IMR-90 (cell line): Measurements from ENCODE around the gene PLA2G2E. TPM values are rescaled to one million over a fixed set of nuclear protein-coding genes. Genes with fewer than 3 reads are reported as not detected.

Experiments
- ATAC-seq: fragments of 200-7000 bp; cut with Tn5 transposase; 2 replicates; pipeline ENCODE4 v1.9.1; 2020; ENCODE audit warnings: low read depth, mild to moderate bottlenecking, moderate library complexity
- BruUV-seq: library from RNA; stranded (reverse); fragments of 400-500 nt; replicated peaks from 2 replicates; lab custom pipeline; 2021; lab: Mats Ljungman, UMichigan
- CTCF ChIA-PET: fragments of 300-600 bp; formaldehyde crosslinking; extraction: SDS; loops from one replicate; lab custom pipeline; 2021; ENCODE audit warnings: antibody characterized with exemption; lab: Yijun Ruan, JAX
- POLR2A ChIA-PET: fragments of 300-600 bp; sonication (Branson Sonifier 250); formaldehyde crosslinking; loops from one replicate; lab custom pipeline; 2022; ENCODE audit warnings: antibody characterized with exemption; ENCODE audit not compliant: unreplicated experiment; lab: Charles Lee
- DNase-seq: peaks from one replicate; pipeline ENCODE4 v3.0.0; 2013
- H2AFZ ChIP-seq: replicated peaks from 2 replicates; pipeline ENCODE3; 2013; ENCODE audit warnings: low read length, mild to moderate bottlenecking; ENCODE audit not compliant: poor library complexity
- H2AK5ac ChIP-seq: 2 replicates; pipeline ENCODE4 v1.6.1; 2013; ENCODE audit warnings: low read depth, low read length, inconsistent platforms
- H2AK9ac ChIP-seq: replicated peaks from 2 replicates; pipeline ENCODE3; 2013; ENCODE audit warnings: mild to moderate bottlenecking, low read depth, low read length, moderate library complexity; ENCODE audit not compliant: poor library complexity
- H2BK120ac ChIP-seq: 2 replicates; pipeline ENCODE4 v1.6.1; 2013; ENCODE audit warnings: low read depth, low read length, inconsistent platforms
- H2BK15ac ChIP-seq: 3 replicates; pipeline ENCODE4 v1.6.1; 2013; ENCODE audit warnings: low read depth, low read length, inconsistent platforms
- H2BK20ac ChIP-seq: 2 replicates; pipeline ENCODE4 v1.6.1; 2013; ENCODE audit warnings: low read depth, mild to moderate bottlenecking, inconsistent platforms, low read length, moderate library complexity
- H2BK5ac ChIP-seq: 2 replicates; pipeline ENCODE4 v1.6.1; 2013; ENCODE audit warnings: mild to moderate bottlenecking, low read depth, low read length, inconsistent platforms; ENCODE audit not compliant: poor library complexity, severe bottlenecking
- H3K14ac ChIP-seq: replicated peaks from 2 replicates; pipeline ENCODE4 v1.6.1; 2013; ENCODE audit warnings: low read depth, low read length, inconsistent platforms
- H3K18ac ChIP-seq: 2 replicates; pipeline ENCODE4 v1.6.1; 2013; ENCODE audit warnings: low read depth, low read length, control low read depth
- H3K23ac ChIP-seq: 2 replicates; pipeline ENCODE4 v1.6.1; 2013; ENCODE audit warnings: low read depth, low read length, inconsistent platforms
- H3K27ac ChIP-seq: 2 replicates; pipeline ENCODE4 v1.5.1; 2013; ENCODE audit warnings: mild to moderate bottlenecking, control low read depth, low read length; ENCODE audit not compliant: insufficient read depth
- H3K27me3 ChIP-seq: 2 replicates; pipeline ENCODE4 v1.6.1; 2013; ENCODE audit warnings: low read length; ENCODE audit not compliant: control insufficient read depth, insufficient read depth
- H3K36me3 ChIP-seq: 2 replicates; pipeline ENCODE4 v1.6.1; 2013; ENCODE audit warnings: low read length, mixed read lengths; ENCODE audit not compliant: control insufficient read depth, insufficient read depth
- H3K4ac ChIP-seq: 2 replicates; pipeline ENCODE4 v1.6.1; 2013; ENCODE audit warnings: low read depth, low read length, inconsistent platforms
- H3K4me1 ChIP-seq: 2 replicates; pipeline ENCODE4 v1.6.1; 2013; ENCODE audit warnings: low read length, mixed read lengths; ENCODE audit not compliant: control insufficient read depth, insufficient read depth
- H3K4me2 ChIP-seq: 2 replicates; pipeline ENCODE4 v1.6.1; 2013; ENCODE audit warnings: low read depth, mild to moderate bottlenecking, control low read depth, low read length, moderate library complexity
- H3K4me3 ChIP-seq: 2 replicates; pipeline ENCODE4 v1.5.1; 2013; ENCODE audit warnings: low read depth, mild to moderate bottlenecking, control low read depth, low read length, moderate library complexity; ENCODE audit not compliant: insufficient read depth
- H3K56ac ChIP-seq: 2 replicates; pipeline ENCODE4 v1.6.1; 2013; ENCODE audit warnings: low read length, inconsistent platforms; ENCODE audit not compliant: insufficient read depth; ENCODE audit errors: extremely low read depth
- H3K79me1 ChIP-seq, 2 experiments: 2 replicates each; pipeline ENCODE4 v1.6.1; 2013; ENCODE audit warnings: low read length in 2 of 2, inconsistent platforms in 1 of 2, low read depth in 1 of 2
- H3K9ac ChIP-seq: 2 replicates; pipeline ENCODE4 v1.6.1; 2013; ENCODE audit warnings: low read depth, low read length, control low read depth
- H3K9me1 ChIP-seq: 2 replicates; pipeline ENCODE4 v1.6.1; 2013; ENCODE audit warnings: low read length, inconsistent platforms; ENCODE audit not compliant: insufficient read depth
- H3K9me3 ChIP-seq: 2 replicates; pipeline ENCODE4 v1.6.1; 2013; ENCODE audit warnings: low read length; ENCODE audit not compliant: control insufficient read depth, insufficient read depth
- H4K20me1 ChIP-seq: 2 replicates; pipeline ENCODE4 v1.6.1; 2013; ENCODE audit warnings: low read length, inconsistent platforms; ENCODE audit not compliant: insufficient read depth
- H4K5ac ChIP-seq: 2 replicates; pipeline ENCODE4 v1.6.1; 2013; ENCODE audit warnings: mild to moderate bottlenecking, low read depth, low read length, control low read depth
- H4K8ac ChIP-seq, 2 experiments: 2 replicates each; pipeline ENCODE4 v1.6.1; 2013; ENCODE audit warnings: low read depth in 2 of 2, low read length in 2 of 2, control low read depth in 1 of 2, inconsistent platforms in 1 of 2
- H4K91ac ChIP-seq: 2 replicates; pipeline ENCODE4 v1.6.1; 2013; ENCODE audit warnings: low read depth, low read length, inconsistent platforms; ENCODE audit not compliant: insufficient read depth
- CHD1 ChIP-seq: IDR thresholded peaks from 2 replicates; pipeline ENCODE4 v1.6.1; 2012; ENCODE audit warnings: low read depth, low read length, improper control_type of control experiment
- MAFK ChIP-seq: IDR thresholded peaks from 2 replicates; pipeline ENCODE4 v1.6.1; 2012; ENCODE audit warnings: low read depth, low read length, improper control_type of control experiment
- MXI1 ChIP-seq: IDR thresholded peaks from 2 replicates; pipeline ENCODE4 v1.6.1; 2012; ENCODE audit warnings: low read depth, mild to moderate bottlenecking, low read length, moderate library complexity, borderline replicate concordance
- NFE2L2 ChIP-seq: fragments of 150-350 bp; IDR thresholded peaks from 2 replicates; pipeline ENCODE4 v1.6.1; 2016; ENCODE audit warnings: low read depth, mild to moderate bottlenecking, low read length
- POLR2A ChIP-seq: IDR thresholded peaks from 2 replicates; pipeline ENCODE4 v1.6.1; 2012; ENCODE audit warnings: mild to moderate bottlenecking, low read depth, low read length
- RAD21 ChIP-seq: IDR thresholded peaks from 2 replicates; pipeline ENCODE4 v1.6.1; 2012; ENCODE audit warnings: low read length, improper control_type of control experiment
- RCOR1 ChIP-seq: IDR thresholded peaks from 2 replicates; pipeline ENCODE4 v1.6.1; 2012; ENCODE audit warnings: mild to moderate bottlenecking, low read length, improper control_type of control experiment; ENCODE audit not compliant: insufficient replicate concordance
- WGBS, 2 experiments: methylation state at CpG; one replicate each; pipeline versions ENCODE4 v1.1.5 to v1.1.7; 2013; ENCODE audit warnings: missing lambda C conversion rate in 2 of 2; ENCODE audit not compliant: insufficient read length in 1 of 2; ENCODE audit errors: extremely low coverage in 2 of 2; 5-methylcytosine and 5-hydroxymethylcytosine counted together
- dilution Hi-C: fragments of 300-500 bp; cut with HindIII; formaldehyde crosslinking; loops from one replicate; pipeline ENCODE4 v1.14.3; 2018; ENCODE audit warnings: low sequenced_read_pairs; ENCODE audit not compliant: unreplicated experiment
- in situ Hi-C: fragments of 300-500 bp; cut with MboI; formaldehyde crosslinking; loops from 3 replicates; pipeline ENCODE4 v1.14.3; 2019; ENCODE audit warnings: low sequenced_read_pairs, inconsistent platforms, mixed read lengths
- intact Hi-C: fragments of 100-400 bp; cut with micrococcal nuclease; formaldehyde crosslinking; loops from 2 replicates; pipeline ENCODE4 v1.10.0; 2022
- polyA plus RNA-seq, 3 experiments: library from polyadenylated mRNA; depleted of rRNA; stranded (reverse); fragments of >200 nt; gene quantifications; 2 replicates each; pipeline ENCODE4 v1.2.3, GENCODE V29; 2012; ENCODE audit warnings: low replicate concordance in 1 of 3
- total RNA-seq: library from RNA; depleted of rRNA; stranded (reverse); fragments of >200 nt; gene quantifications from 2 replicates; pipeline ENCODE4 v1.2.3, GENCODE V29; 2012
- TF ChIP-seq, protein P1 (sequence below): fragments of 150-350 bp; IDR thresholded peaks from 2 replicates; pipeline ENCODE4 v1.6.1; 2017; ENCODE audit warnings: mild to moderate bottlenecking, antibody characterized with exemption, low read length, low read depth
- TF ChIP-seq, protein P2 (sequence below): fragments of 150-350 bp; IDR thresholded peaks from 2 replicates; pipeline ENCODE4 v1.6.1; 2016; ENCODE audit warnings: low read depth, mild to moderate bottlenecking, low read length, moderate library complexity, borderline replicate concordance

The PLA2G2E gene
- total and polyA plus RNA-seq, 2 of the 4 experiments (the other 2 are of a cell fraction) = not detected

DNA sequence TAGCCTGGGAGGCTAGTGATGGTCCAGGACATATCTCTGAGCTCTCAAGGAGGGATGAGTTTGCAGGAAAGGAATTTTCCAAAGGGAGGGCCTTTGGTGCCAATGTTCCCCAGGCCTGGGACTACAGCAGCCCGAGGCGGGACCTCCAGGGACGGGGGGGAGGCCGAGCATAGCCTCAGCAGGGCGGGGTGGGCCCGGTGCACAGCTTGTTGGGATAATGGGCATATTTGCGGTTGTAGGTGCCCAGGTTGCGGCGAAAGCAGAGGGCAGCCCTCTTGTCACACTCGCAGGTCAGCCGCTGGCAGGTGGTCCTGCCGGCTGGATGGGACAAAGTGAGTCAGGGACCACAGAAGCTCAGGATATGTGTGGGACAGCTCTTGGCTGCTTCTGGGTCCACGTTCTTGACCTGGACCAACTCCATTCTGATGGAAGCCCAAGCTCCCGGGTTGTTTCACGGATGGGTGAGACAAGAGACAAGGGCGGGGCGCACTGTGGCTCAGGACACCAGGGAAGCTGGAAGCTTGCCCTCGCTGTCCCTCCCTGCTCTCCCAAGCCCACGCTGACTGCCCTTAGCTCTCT is 3.2 kb downstream of the PLA2G2E start:
- Histone ChIP-seq H4K8ac (no peak overlapping the region), H3K79me1 (no peaks in the 10 kb centered on the region), H2AK5ac (no peak overlapping the region), H3K4me2 (no peak overlapping the region), H3K9me3 (no peaks in the 10 kb centered on the region), H3K36me3 (no peaks in the 10 kb centered on the region), H2BK120ac (no peak overlapping the region), H4K91ac (no peak overlapping the region), H3K14ac (no peak overlapping the region), H3K27ac (no peak overlapping the region), H3K27me3 (peaks cover 7% of the 10 kb centered on the region; the same call in 1 of the 2 replicates), H3K56ac (no peak overlapping the region), H2AFZ (no peak overlapping the region), H3K4me3 (no peak overlapping the region), H2AK9ac (peak overlapping the region; percentile 71), H2BK20ac (no peak overlapping the region), H4K5ac (no peak overlapping the region), H2BK15ac (no peak overlapping the region), H3K4me1 (no peaks in the 10 kb centered on the region), H3K9me1 (no peaks in the 10 kb centered on the region), H2BK5ac (no peak overlapping the region), H4K20me1 (no peaks in the 10 kb centered on the region), H3K18ac (no peak overlapping the region), H3K9ac (no peak overlapping the region), H3K4ac (no peak overlapping the region), H3K23ac (no peak overlapping the region)
- CTCF ChIA-PET = no interaction called here
- no TSS peak for BruUV-seq
- DNase-seq (no peak), ATAC-seq (no peak)
- dilution Hi-C loops (no loop called here), intact Hi-C loops (no loop called here), in situ Hi-C loops (no loop called here)
- TF ChIP-seq RAD21 (no peak), RCOR1 (no peak), MXI1 (no peak), POLR2A (no peak), NFE2L2 (no peak), MAFK (no peak), CHD1 (no peak)
- TF ChIP-seq, protein P1, sequence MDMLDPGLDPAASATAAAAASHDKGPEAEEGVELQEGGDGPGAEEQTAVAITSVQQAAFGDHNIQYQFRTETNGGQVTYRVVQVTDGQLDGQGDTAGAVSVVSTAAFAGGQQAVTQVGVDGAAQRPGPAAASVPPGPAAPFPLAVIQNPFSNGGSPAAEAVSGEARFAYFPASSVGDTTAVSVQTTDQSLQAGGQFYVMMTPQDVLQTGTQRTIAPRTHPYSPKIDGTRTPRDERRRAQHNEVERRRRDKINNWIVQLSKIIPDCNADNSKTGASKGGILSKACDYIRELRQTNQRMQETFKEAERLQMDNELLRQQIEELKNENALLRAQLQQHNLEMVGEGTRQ = no peak
- TF ChIP-seq, protein P2, sequence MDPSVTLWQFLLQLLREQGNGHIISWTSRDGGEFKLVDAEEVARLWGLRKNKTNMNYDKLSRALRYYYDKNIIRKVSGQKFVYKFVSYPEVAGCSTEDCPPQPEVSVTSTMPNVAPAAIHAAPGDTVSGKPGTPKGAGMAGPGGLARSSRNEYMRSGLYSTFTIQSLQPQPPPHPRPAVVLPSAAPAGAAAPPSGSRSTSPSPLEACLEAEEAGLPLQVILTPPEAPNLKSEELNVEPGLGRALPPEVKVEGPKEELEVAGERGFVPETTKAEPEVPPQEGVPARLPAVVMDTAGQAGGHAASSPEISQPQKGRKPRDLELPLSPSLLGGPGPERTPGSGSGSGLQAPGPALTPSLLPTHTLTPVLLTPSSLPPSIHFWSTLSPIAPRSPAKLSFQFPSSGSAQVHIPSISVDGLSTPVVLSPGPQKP = no peak
- WGBS, 2 experiments = 91% methylated on average over 15 of the region's 19 CpGs; no CpG with 5 or more reads in 1 of the 2 experiments
- POLR2A ChIA-PET = no interaction called here
